H1 (cell line): ENCODE data around the gene MGST1. TPM values are rescaled to one million over a fixed set of nuclear protein-coding genes. Genes with fewer than 3 reads are reported as not detected.

ENCODE experiments used
- CTCF ChIA-PET: fragments of 300-600 bp; sonication (Branson Sonifier 250); formaldehyde crosslinking; loops from one replicate; lab custom pipeline; 2021; ENCODE audit not compliant: partially characterized antibody; lab: Charles Lee
- POLR2A ChIA-PET: fragments of 300-600 bp; sonication (Branson Sonifier 250); formaldehyde crosslinking; loops from one replicate; lab custom pipeline; 2021; ENCODE audit warnings: inconsistent platforms; ENCODE audit not compliant: partially characterized antibody; lab: Charles Lee
- DNase-seq, 2 experiments: peaks; one replicate each; pipeline versions ENCODE4 v3.0.0 to v3.0.0-alpha.2; 2010 to 2022; ENCODE audit warnings: low spot score in 2 of 2, low read depth in 1 of 2, mixed read lengths in 1 of 2
- FAIRE-seq: peaks from 2 replicates; lab custom pipeline; 2011; peaks lifted over from hg19 to GRCh38; lab: Jason Lieb, UNC
- H2AFZ ChIP-seq: 2 replicates; pipeline ENCODE4 v1.8.1; 2012; ENCODE audit warnings: low read length, inconsistent platforms
- H2AK5ac ChIP-seq: 2 replicates; pipeline ENCODE4 v1.6.1; 2013; ENCODE audit warnings: low read depth, low read length
- H2BK120ac ChIP-seq: replicated peaks from 2 replicates; pipeline ENCODE3; 2013; ENCODE audit warnings: low read depth, low read length, inconsistent platforms
- H2BK12ac ChIP-seq: 2 replicates; pipeline ENCODE4 v1.6.1; 2013; ENCODE audit warnings: low read depth, low read length
- H2BK15ac ChIP-seq: 2 replicates; pipeline ENCODE4 v1.6.1; 2013; ENCODE audit warnings: low read length
- H2BK20ac ChIP-seq: 2 replicates; pipeline ENCODE4 v1.6.1; 2013; ENCODE audit warnings: low read length
- H2BK5ac ChIP-seq: 2 replicates; pipeline ENCODE4 v1.6.1; 2013; ENCODE audit warnings: low read depth, low read length
- H3K14ac ChIP-seq: 2 replicates; pipeline ENCODE4 v1.6.1; 2013; ENCODE audit warnings: inconsistent platforms; ENCODE audit not compliant: insufficient read length
- H3K18ac ChIP-seq: 2 replicates; pipeline ENCODE4 v1.6.1; 2013; ENCODE audit warnings: low read length; ENCODE audit errors: extremely low read depth
- H3K23ac ChIP-seq: 2 replicates; pipeline ENCODE4 v1.6.1; 2013; ENCODE audit warnings: inconsistent platforms; ENCODE audit not compliant: insufficient read length
- H3K23me2 ChIP-seq: 2 replicates; pipeline ENCODE4 v1.6.1; 2013; ENCODE audit warnings: low read depth, low read length
- H3K27ac ChIP-seq: 2 replicates; pipeline ENCODE4 v1.6.1; 2011; ENCODE audit warnings: low read depth, low read length, inconsistent platforms
- H3K27me3 ChIP-seq, 4 experiments: replicated peaks in 1 of 4; 1 replicate in 1 of 4; 2 replicates in 3 of 4; pipeline versions ENCODE4 v1.6.1 to v1.8.1; 2011 to 2013; ENCODE audit warnings: low read length in 3 of 4, mild to moderate bottlenecking in 3 of 4, inconsistent platforms in 2 of 4, mixed read lengths in 2 of 4, moderate library complexity in 1 of 4; ENCODE audit not compliant: control insufficient read depth in 3 of 4, insufficient read depth in 3 of 4; ENCODE audit errors: extremely low read depth in 1 of 4
- H3K36me3 ChIP-seq, 4 experiments: 2 replicates each; pipeline versions ENCODE4 v1.6.1 to v1.8.1; 2011 to 2013; ENCODE audit warnings: mild to moderate bottlenecking in 4 of 4, low read length in 3 of 4, moderate library complexity in 2 of 4, control low read depth in 1 of 4, inconsistent platforms in 1 of 4; ENCODE audit not compliant: insufficient read depth in 4 of 4, control insufficient read depth in 2 of 4
- H3K4ac ChIP-seq: replicated peaks from 2 replicates; pipeline ENCODE3; 2013; ENCODE audit warnings: low read length, low read depth, mixed read lengths, inconsistent platforms; ENCODE audit not compliant: insufficient read length
- H3K4me1 ChIP-seq, 4 experiments: replicated peaks in 1 of 4; 1 replicate in 1 of 4; 2 replicates in 3 of 4; pipeline versions ENCODE4 v1.6.1 to v1.8.1; 2011 to 2013; ENCODE audit warnings: low read length in 3 of 4, inconsistent platforms in 2 of 4, mixed read lengths in 1 of 4; ENCODE audit not compliant: insufficient read depth in 4 of 4, control insufficient read depth in 3 of 4
- H3K4me2 ChIP-seq, 2 experiments: 2 replicates each; pipeline versions ENCODE4 v1.6.1 to v1.8.1; 2011 to 2013; ENCODE audit warnings: low read depth in 2 of 2, low read length in 2 of 2, control low read depth in 1 of 2, inconsistent platforms in 1 of 2, mild to moderate bottlenecking in 1 of 2; ENCODE audit not compliant: insufficient read depth in 1 of 2
- H3K4me3 ChIP-seq, 4 experiments: fragments of 200-600, 300-600 bp in 1 of 4; sonication (generic), shearing (Covaris generic), sonication (Bioruptor Twin) in 1 of 4; 2 replicates each; pipeline versions ENCODE4 v1.5.1 to v1.8.1; 2011 to 2016; ENCODE audit warnings: low read length in 4 of 4, low read depth in 3 of 4, control low read depth in 2 of 4, inconsistent platforms in 2 of 4, mild to moderate bottlenecking in 2 of 4, mixed read lengths in 1 of 4, moderate library complexity in 1 of 4; ENCODE audit not compliant: insufficient read depth in 2 of 4; ENCODE audit errors: extremely low read depth in 1 of 4
- H3K56ac ChIP-seq: replicated peaks from 2 replicates; pipeline ENCODE3; 2013; ENCODE audit warnings: low read depth, mild to moderate bottlenecking, mixed read lengths, low read length, inconsistent platforms; ENCODE audit not compliant: insufficient read length
- H3K79me1 ChIP-seq: 2 replicates; pipeline ENCODE4 v1.6.1; 2013; ENCODE audit warnings: low read depth, low read length, control low read depth
- H3K79me2 ChIP-seq, 2 experiments: 2 replicates each; pipeline versions ENCODE4 v1.6.1 to v1.8.1; 2012 to 2013; ENCODE audit warnings: low read length in 2 of 2, mild to moderate bottlenecking in 2 of 2, inconsistent platforms in 1 of 2; ENCODE audit not compliant: insufficient read depth in 2 of 2, control insufficient read depth in 1 of 2
- H3K9ac ChIP-seq, 4 experiments: replicated peaks in 1 of 4; 1 replicate in 1 of 4; 2 replicates in 3 of 4; pipeline versions ENCODE4 v1.6.1 to v1.8.1; 2011 to 2013; ENCODE audit warnings: low read depth in 3 of 4, low read length in 3 of 4, control low read depth in 2 of 4, mild to moderate bottlenecking in 2 of 4, moderate library complexity in 2 of 4, inconsistent platforms in 1 of 4; ENCODE audit errors: extremely low read depth in 1 of 4
- H3K9me3 ChIP-seq, 2 experiments: 2 replicates each; pipeline versions ENCODE4 v1.6.1 to v1.8.1; 2012 to 2013; ENCODE audit warnings: mild to moderate bottlenecking in 2 of 2, moderate library complexity in 2 of 2, control low read depth in 1 of 2, inconsistent platforms in 1 of 2, low read depth in 1 of 2, low read length in 1 of 2, mixed read lengths in 1 of 2; ENCODE audit not compliant: insufficient read depth in 2 of 2
- H4K20me1 ChIP-seq, 2 experiments: replicated peaks in 1 of 2; 2 replicates each; pipeline versions ENCODE3 to v1.8.1; 2011 to 2013; ENCODE audit warnings: inconsistent platforms in 2 of 2, low read length in 2 of 2, mild to moderate bottlenecking in 1 of 2; ENCODE audit not compliant: insufficient read depth in 2 of 2, control insufficient read depth in 1 of 2
- H4K5ac ChIP-seq: 2 replicates; pipeline ENCODE4 v1.6.1; 2013; ENCODE audit warnings: low read length, low read depth, mixed read lengths, inconsistent platforms; ENCODE audit not compliant: insufficient read length
- H4K8ac ChIP-seq: 2 replicates; pipeline ENCODE4 v1.8.0; 2013; ENCODE audit warnings: mild to moderate bottlenecking, moderate library complexity, low read length, inconsistent platforms; ENCODE audit not compliant: insufficient read depth; ENCODE audit errors: extremely low read depth
- H4K91ac ChIP-seq: replicated peaks from 2 replicates; pipeline ENCODE3; 2013; ENCODE audit warnings: low read length, mixed read lengths, inconsistent platforms; ENCODE audit not compliant: insufficient read length
- BCL11A ChIP-seq, 2 experiments: IDR thresholded peaks; one replicate each; pipeline ENCODE4 v1.6.1; 2011; ENCODE audit warnings: low read depth in 2 of 2, low read length in 2 of 2, mild to moderate bottlenecking in 2 of 2
- RNF2 ChIP-seq: fragments of 200-900, 300-1000 bp; sonication (generic); IDR thresholded peaks from 2 replicates; pipeline ENCODE4 v1.7.1; 2016; ENCODE audit warnings: borderline replicate concordance, low read depth, mild to moderate bottlenecking, antibody characterized with exemption, low read length; ENCODE audit not compliant: poor library complexity, severe bottlenecking; ENCODE audit errors: missing control alignments
- WGBS, 2 experiments: shearing (Covaris generic) in 1 of 2; methylation state at CpG; one replicate each; pipeline versions ENCODE4 v1.1.6 to v1.1.7; 2013 to 2015; ENCODE audit warnings: low lambda C conversion rate in 2 of 2, mixed read lengths in 2 of 2, inconsistent platforms in 1 of 2, low coverage in 1 of 2, missing lambda C conversion rate in 1 of 2; ENCODE audit not compliant: insufficient replicate concordance in 2 of 2, insufficient coverage in 1 of 2, insufficient read length in 1 of 2; ENCODE audit errors: extremely low coverage in 1 of 2, missing lambda C conversion rate in 1 of 2; 5-methylcytosine and 5-hydroxymethylcytosine counted together
- polyA plus RNA-seq, 7 experiments: library from polyadenylated mRNA; depleted of rRNA in 3 of 7; stranded (reverse) in 5 of 7; unstranded in 2 of 7; fragments of >200 nt in 5 of 7; fragments of 200-250 nt in 2 of 7; gene quantifications; 1 replicate in 5 of 7; 2 replicates in 1 of 7; 4 replicates in 1 of 7; pipeline versions ENCODE4 v1.2.1 to v1.2.3, GENCODE V29; 2011 to 2013; ENCODE audit warnings: missing spikeins in 2 of 7, mixed read lengths in 2 of 7
- total RNA-seq: library from RNA; stranded (reverse); fragmentation: NEBNext Ultra II Directional; extraction: Animal tissue kit (Norgen Biotek cat#: 25700); gene quantifications from 2 replicates; pipeline ENCODE4 v1.2.1, GENCODE V29; 2021

Gene MGST1
- total and polyA plus RNA-seq, 2 of the 8 experiments (the other 6 are each of a cell fraction or from before 2014, with no cell fraction given), result 442 to 478 TPM

DNA sequence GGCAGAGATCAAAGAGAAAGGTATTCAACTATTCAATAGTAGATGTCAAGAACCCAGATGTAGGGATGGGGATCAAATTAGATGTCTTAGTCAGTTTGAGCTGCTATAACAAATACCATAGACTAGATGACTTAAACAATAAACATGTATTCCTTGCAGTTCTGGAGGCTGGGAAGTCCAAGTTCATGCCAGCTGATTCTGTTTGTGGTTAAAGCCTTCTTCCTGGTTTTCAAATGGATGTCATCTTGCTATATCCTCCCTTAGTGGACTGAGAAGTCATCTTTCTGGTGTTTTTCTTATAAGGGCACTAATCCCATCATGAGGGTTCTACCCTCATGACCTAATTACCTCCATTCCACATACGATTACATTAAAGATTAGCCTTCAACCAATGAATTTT is 19.5 kb upstream of the MGST1 start:
- no peak overlapping the region for H3K4ac ChIP-seq
- H3K27ac ChIP-seq, result no peak overlapping the region
- no peaks in the 10 kb centered on the region for H3K27me3 ChIP-seq
- H2BK5ac ChIP-seq, result no peak overlapping the region
- H3K14ac ChIP-seq, result no peak overlapping the region
- no peaks in the 10 kb centered on the region for H3K36me3 ChIP-seq
- H2BK20ac ChIP-seq, result no peak overlapping the region
- no peak overlapping the region for H3K56ac ChIP-seq
- H3K79me2 ChIP-seq, result no peaks in the 10 kb centered on the region
- POLR2A ChIA-PET, result no interaction called here
- no peaks in the 10 kb centered on the region for H3K79me1 ChIP-seq
- no peak for TF ChIP-seq BCL11A (IDR thresholded peaks at IDR 0.05; ENCODE audit: low read depth in 2 of 2, low read length in 2 of 2)
- no peak for TF ChIP-seq RNF2
- H4K91ac ChIP-seq, result no peak overlapping the region
- H3K9ac ChIP-seq, result no peak overlapping the region
- H4K5ac ChIP-seq, result no peak overlapping the region
- H2BK15ac ChIP-seq, result no peak overlapping the region
- H3K9me3 ChIP-seq, result peaks cover 0 to 3% of the 10 kb centered on the region in 2 experiments; a peak in 1 of 4 replicates
- no peak overlapping the region for H2AFZ ChIP-seq
- H2BK12ac ChIP-seq, result no peak overlapping the region
- H3K4me3 ChIP-seq, result no peak overlapping the region
- H4K8ac ChIP-seq, result no peak overlapping the region
- H4K20me1 ChIP-seq, result no peaks in the 10 kb centered on the region
- CTCF ChIA-PET, result interaction anchor here (1.5 kb wide), 1 partner anchor 9 kb away, joined by 5 read pairs; no protein-coding TSS in a partner anchor
- H2BK120ac ChIP-seq, result no peak overlapping the region
- no peak overlapping the region for H3K23ac ChIP-seq
- no peak for DNase-seq
- no peak overlapping the region for H3K18ac ChIP-seq
- no peak for FAIRE-seq
- H3K4me1 ChIP-seq, result peaks cover 0 to 3% (median 3%) of the 10 kb centered on the region in 4 experiments; a peak in 1 of 7 replicates
- no peaks in the 10 kb centered on the region; the same call in 1 of the 2 replicates for H3K23me2 ChIP-seq
- WGBS, 2 experiments, result 95% methylated on average over 1 of the region's 1 CpG; no CpG with 5 or more reads in 1 of the 2 experiments
- no peak overlapping the region for H2AK5ac ChIP-seq
- no peak overlapping the region for H3K4me2 ChIP-seq
